ENCODE measurements around the gene RAMP1.
"Not testable (repeated sequence)": the region's sequence is repeated elsewhere in the genome, so short reads cannot be mapped to it uniquely, and the experiment has no call there.

Gene RAMP1

GRCh38 chr2:237859533-237860272 is at the start of gene RAMP1:
Gene RAMP1 (plus strand): TSS chr2:237859623. CDS start chr2:237859676, 53 bp downstream.
- DNase-seq (ENCODE audit: low read depth in 2 of 2, low spot score in 1 of 2): no peak

DNA sequence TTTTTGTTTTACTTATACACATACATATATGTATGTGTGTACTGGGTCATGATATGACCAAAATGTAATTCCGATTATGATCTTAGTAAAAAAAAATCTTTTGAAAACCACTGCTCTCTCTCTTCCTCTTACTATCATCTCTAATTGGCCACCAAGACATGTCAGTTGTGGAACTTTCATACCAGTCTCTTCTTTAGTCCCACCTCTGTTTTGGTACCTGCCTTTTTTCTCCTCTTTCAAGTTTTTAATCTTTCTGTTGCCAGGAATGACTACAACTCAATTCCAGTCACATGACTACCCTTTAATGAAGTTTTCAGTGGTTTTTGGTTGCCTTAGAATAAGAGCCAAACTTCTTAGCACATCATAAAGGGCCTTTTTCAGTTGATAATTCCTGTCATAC is 43.8 kb upstream of the RAMP1 start:
- no peak for DNase-seq (ENCODE audit: low read depth in 2 of 2, low spot score in 1 of 2)

- no peak for DNase-seq (ENCODE audit: low read depth in 2 of 2, low spot score in 1 of 2)
Measured at GRCh38 chr2:237816531-237816930, 42.9 kb upstream of the RAMP1 start.

DNA sequence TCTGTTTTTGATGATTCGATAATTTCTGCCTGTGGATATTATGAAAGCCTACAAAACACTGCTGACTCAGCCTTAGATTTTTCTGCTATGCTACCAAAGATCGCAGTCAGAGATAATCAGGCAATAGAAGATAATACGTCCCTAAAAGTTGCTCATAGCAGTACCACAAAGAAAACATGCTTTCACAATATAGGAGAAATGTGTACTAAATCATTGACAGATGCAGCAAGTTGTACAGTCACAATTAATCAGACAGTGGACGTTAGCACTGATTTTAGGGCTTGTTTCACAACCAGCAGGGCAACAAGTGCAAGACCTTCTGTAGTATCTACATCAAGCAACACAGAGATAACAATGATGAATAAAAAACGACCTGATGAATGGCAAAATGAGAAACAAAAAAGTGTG is 41.4 kb upstream of the RAMP1 start:
- DNase-seq (ENCODE audit: low read depth in 2 of 2, low spot score in 1 of 2): no peak

GRCh38 chr2:237819231-237819630 is 40.2 kb upstream of the RAMP1 start:
- DNase-seq (ENCODE audit: low read depth in 2 of 2, low spot score in 1 of 2): no peak

DNA sequence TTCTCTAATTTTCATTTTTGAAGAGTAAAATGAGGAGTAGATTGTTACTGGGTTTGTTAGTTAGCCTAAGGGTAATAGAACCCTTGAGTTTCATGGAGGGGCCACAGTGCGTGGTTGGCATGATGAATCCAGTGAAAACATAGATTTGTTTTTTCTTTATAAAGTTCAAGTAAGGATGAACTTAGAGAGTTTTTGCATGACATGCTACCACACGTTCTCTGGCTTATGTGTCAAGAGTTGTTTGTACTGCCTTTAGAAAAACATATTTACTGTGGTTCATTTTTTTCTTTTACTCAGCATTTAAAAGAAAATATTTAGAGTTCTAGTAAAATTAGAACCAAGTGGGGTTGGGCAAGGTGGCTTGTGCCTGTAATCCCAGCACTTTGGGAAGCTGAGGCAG is 39.0 kb upstream of the RAMP1 start:
- no peak for DNase-seq (ENCODE audit: low read depth in 2 of 2, low spot score in 1 of 2)

DNA sequence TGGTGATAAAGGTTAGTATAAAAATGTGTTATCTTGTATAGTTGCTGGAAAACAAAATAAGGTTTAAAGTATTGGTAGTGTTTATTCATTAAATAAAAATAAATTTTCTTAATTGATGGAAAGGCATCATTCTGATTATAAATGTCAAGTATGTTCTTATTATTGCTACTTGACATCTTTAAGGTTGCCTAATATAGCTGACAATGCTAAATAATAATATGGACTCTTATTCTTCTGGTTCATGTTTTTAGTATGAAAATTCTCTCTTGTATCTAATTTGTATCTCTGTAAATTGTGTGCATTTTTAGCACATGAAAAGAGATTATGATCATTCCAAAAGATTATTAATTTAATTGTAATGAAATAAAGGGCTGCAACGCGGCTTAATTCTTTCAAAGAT is 35.9 kb upstream of the RAMP1 start:
- no peak for DNase-seq (ENCODE audit: low read depth in 2 of 2, low spot score in 1 of 2)

- no peak for DNase-seq (ENCODE audit: low read depth in 2 of 2, low spot score in 1 of 2)
Measured at GRCh38 chr2:237824085-237824484, 35.3 kb upstream of the RAMP1 start.

DNA sequence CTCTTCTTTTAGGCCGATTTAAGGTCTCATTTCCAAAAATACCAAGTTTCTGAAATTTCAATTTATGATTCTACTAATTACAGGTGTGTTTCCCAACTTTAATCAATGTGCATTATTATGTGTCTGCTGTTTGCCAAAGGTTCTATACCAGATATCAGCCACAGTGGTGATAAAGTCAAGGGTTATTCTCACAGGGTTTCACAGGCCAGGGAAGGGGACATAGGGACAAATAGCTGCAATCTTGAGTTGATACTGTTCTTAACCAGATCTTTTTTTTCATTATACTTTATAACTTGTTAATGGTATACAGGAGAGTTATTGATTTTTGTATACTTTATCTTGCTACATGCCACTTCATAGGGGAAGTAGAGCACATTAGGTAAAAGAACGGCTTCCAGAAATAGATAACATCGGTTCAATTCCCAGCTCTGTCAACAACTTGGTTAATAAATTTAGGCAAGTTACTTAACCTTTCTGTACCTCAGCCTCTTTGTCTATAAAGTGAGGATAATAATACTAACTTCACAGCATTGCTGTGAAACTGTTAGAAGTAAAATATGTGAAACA is 31.9 kb upstream of the RAMP1 start:
- DNase-seq (ENCODE audit: low read depth in 2 of 2, low spot score in 1 of 2): no peak

- DNase-seq (ENCODE audit: low read depth in 2 of 2, low spot score in 1 of 2): no peak
Measured at GRCh38 chr2:237830522-237830921, 28.9 kb upstream of the RAMP1 start.

- no peak for DNase-seq (ENCODE audit: low read depth in 2 of 2, low spot score in 1 of 2)
Measured at GRCh38 chr2:237833546-237833945, 25.9 kb upstream of the RAMP1 start.

DNA sequence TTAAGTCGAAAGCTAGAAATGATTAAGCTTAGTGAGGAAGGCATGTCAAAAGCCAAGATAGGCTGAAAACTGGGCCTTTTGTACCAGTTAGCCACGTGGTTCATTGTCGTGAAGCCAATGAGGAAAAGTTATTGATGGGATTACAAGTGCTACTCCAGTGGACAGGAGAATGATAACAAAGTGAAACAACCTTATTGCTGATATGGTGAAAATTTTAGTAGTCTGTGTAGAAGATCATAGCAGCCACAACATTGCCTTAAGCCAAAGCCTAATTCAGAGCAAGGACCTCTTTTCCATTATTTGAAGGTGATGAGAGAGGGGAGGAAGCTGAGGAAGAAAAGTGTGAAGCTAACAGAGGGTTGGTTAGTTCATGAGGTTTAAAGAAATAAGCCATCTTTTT is 24.1 kb upstream of the RAMP1 start:
- no peak for DNase-seq (ENCODE audit: low read depth in 2 of 2, low spot score in 1 of 2)

DNA sequence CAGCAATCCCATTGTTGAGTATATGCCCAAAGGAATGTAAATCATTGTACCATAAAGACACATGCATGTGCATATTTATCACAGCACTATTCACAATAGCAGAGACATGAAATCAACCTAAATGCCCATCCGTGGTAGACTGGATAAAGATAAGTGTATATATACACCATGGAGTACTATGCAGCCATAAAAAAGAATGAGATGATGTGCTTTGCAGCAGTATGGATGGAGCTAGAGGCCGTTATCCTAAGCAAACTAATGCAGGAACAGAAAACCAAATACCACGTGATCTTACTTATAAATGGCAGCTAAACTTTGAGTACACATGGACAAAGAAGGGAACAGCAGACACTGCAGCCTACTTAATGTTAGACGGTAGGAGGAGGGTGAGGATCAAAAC is 18.4 kb upstream of the RAMP1 start:
- no peak for DNase-seq (ENCODE audit: low read depth in 2 of 2, low spot score in 1 of 2)

GRCh38 chr2:237848940-237849339 is 10.5 kb upstream of the RAMP1 start:
- DNase-seq (ENCODE audit: low read depth in 2 of 2, low spot score in 1 of 2): not testable (repeated sequence)

DNA sequence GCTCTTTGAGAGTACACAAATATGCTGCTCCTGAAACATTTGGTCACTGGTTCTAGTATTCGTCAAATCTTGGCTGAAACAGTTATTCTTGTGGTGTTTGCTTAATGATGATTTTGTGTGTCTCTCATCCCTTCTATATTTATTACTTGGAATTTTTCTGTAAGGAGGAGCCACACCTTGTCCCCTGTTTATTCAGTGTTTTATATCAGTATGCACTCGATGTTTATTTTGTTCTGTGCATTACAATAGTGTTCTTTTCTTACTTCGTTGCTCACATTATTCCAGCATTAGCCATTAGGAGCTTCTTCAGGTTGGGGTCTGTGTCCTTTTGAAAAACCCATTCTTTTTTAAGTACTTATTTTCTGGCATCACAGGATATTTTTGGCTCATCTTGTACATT is 5.1 kb upstream of the RAMP1 start:
- DNase-seq (ENCODE audit: low read depth in 2 of 2, low spot score in 1 of 2): no peak

GRCh38 chr2:237857791-237858190 is 1.6 kb upstream of the RAMP1 start:
- no peak for DNase-seq (ENCODE audit: low read depth in 2 of 2, low spot score in 1 of 2)

DNA sequence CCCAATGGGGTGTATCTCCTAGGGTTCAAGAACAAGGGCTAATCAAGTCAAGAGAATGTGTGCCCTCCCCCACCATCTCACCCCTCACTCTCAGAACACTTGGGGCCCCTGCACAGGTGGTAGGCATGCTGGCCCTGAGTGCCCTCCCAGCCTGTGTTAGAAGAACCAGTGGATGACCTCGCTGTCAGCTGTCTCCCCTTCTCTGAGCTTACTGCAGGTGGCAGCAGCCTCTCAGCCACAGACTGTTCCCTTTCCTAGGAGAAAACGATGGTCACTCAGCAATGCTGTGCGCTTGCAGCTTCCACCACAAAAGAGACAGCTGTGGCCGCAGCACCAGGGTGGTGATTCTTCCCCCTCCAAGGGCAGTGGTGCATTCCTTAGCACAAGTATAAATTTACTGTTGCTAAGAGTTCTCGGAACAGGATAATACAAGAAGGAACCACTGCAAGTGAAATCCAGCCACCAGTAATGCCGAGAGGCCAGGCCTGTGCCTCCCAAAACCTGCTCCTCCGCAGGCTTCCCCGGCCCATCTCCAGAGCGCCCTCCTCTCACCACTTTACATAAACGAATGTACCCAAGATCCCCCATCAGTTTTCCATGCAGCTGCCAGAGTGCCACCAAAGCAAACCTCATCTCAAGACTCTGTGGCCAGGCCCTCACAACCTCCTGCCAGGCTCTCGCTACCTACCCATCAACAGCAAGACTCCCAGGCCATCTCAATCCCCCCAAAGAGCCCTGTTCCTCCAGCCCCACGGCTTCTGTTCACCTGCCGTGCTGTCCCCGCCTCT is 935 bp upstream of the RAMP1 start:
- DNase-seq (ENCODE audit: low read depth in 2 of 2, low spot score in 1 of 2): no peak

DNA sequence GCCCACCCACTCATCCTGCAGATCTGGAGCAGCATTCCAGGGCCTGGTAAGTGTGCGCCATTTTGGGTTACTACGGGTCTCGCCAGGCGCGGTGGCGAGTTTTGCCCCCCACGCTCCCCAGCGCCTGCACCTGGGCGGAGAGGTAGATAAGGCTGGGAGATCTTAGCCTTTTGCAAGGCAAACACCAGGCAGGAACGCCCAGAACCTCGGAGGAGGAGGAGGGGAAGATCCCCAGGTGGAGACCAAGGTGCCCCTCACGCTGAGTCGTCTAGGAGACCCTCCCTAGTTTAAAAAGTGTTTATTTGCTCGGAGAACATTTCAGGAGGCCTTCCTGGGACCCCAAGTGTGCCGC is 365 bp upstream of the RAMP1 start:
- DNase-seq (ENCODE audit: low read depth in 2 of 2, low spot score in 1 of 2): no peak

DNA sequence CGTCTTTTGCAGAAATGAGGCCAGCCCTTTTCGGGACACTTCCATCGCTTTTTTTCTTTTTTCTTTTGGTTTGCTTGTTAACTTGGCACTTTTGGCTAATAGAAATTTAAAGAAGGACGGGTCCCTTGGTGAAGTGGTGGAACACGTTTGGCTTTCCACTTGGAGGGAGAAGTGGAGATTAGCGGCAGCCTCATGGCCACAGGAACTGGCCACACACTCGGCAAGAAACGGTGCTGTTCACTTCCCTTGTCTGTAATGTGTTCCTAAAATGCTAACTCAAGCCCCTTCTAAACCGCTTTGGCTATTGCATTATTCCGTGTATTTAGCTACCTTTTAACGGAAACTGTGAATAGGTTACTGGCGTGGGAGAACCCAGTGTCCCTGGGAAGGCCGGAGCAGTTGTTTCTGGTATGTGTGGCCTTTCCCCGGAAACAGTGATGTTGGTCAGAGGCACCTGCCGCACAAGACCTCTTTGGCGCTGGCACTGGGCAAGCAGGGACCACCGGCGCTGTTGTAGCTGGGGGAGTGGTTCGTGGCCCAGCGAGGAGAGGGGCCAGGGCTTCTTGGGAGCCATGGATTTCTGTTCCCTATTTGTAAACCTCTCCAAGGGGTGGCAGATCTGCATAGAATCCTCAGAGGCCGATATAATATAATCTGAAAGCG is 981 bp downstream of the RAMP1 start:
- no peak for DNase-seq (ENCODE audit: low read depth in 2 of 2, low spot score in 1 of 2)

DNA sequence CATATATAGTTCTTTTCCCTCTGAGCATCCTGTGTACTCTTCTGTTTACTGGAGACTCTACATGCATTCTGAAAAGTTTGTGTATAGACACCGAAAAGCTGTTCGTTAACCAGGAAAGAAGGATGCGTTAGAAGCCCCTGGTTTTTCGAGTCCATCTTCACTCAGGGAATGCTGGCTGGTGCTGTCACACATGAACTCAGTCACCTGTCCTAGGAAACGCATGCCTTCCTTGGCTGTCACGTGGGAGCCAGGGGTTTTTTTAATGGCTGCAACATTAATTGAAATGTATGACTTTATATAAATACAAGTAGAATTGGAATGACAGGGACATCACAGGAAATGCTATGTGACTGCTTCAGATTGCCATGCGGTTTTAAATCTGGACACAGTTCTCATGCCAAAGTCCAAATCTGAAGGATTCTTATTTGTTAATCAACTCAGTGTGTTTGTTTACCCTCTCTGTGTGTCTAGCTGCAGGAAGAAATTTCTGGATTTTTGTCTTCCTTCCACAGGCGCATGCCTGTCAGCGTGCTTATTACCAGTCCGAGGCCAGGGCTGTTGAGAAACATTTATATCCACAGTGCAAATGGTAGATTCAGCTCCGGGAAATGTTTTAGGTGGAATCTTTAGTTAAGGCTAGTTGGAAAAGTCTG is 2.6 kb downstream of the RAMP1 start:
- no peak for DNase-seq (ENCODE audit: low read depth in 2 of 2, low spot score in 1 of 2)

DNA sequence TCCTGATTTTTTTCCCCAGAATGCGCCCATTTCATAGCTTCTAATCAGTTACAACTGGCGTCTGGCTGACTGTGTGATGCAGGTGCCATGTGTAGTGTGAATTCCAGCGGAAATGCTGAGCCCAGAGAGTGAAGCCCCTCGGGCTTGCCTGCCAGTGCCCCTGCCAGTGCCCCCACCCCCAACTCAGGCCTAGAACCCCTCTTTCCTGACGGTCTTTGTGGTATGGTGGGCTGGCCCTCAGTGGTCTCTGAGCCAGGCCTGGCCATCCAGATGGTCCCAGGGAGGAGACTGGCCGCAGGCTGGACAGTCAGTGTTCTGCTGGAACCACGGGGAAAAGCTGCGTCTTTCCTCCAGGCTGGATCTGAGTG is 3.1 kb downstream of the RAMP1 start:
- no peak for DNase-seq (ENCODE audit: low read depth in 2 of 2, low spot score in 1 of 2)
